IPS DF 4.7 (cell line): ENCODE measurements around the gene UBE2D4.
"Not testable (repeated sequence)": the region's sequence is repeated elsewhere in the genome, so short reads cannot be mapped to it uniquely, and the experiment has no call there.

Source experiments
- DNase-seq: peaks from one replicate; pipeline ENCODE4 v3.0.0-alpha.2; 2013; ENCODE audit warnings: low spot score; ENCODE audit errors: extremely low read depth

UBE2D4 gene

GRCh38 chr7:43960933-43961332, 34.7 kb downstream of the UBE2D4 start:
- DNase-seq: no peak

- DNase-seq: not testable (repeated sequence)
Observed at GRCh38 chr7:43966392-43966791, 40.2 kb downstream of the UBE2D4 start.

- not testable (repeated sequence) for DNase-seq
Observed at GRCh38 chr7:43968172-43969040, 42.2 kb downstream of the UBE2D4 start.

GRCh38 chr7:43969586-43969985, 43.4 kb downstream of the UBE2D4 start:
- DNase-seq: not testable (repeated sequence)

- not testable (repeated sequence) for DNase-seq
Observed at GRCh38 chr7:43970698-43971097, 44.5 kb downstream of the UBE2D4 start.

GRCh38 chr7:43974033-43974573, 47.9 kb downstream of the UBE2D4 start:
- DNase-seq: not testable (repeated sequence)

- DNase-seq: not testable (repeated sequence)
Observed at GRCh38 chr7:43974725-43975482, 48.7 kb downstream of the UBE2D4 start.

- no peak for DNase-seq
Observed at GRCh38 chr7:43977525-43977924, 51.3 kb downstream of the UBE2D4 start.

- not testable (repeated sequence) for DNase-seq
Observed at GRCh38 chr7:43978102-43978501, 51.9 kb downstream of the UBE2D4 start.

- DNase-seq: not testable (repeated sequence)
Observed at GRCh38 chr7:43982848-43983247, 56.6 kb downstream of the UBE2D4 start.

GRCh38 chr7:43983736-43984135, 57.5 kb downstream of the UBE2D4 start:
- DNase-seq: not testable (repeated sequence)

GRCh38 chr7:43985904-43986864, 59.9 kb downstream of the UBE2D4 start:
- not testable (repeated sequence) for DNase-seq

- DNase-seq: not testable (repeated sequence)
Observed at GRCh38 chr7:43987476-43987875, 61.2 kb downstream of the UBE2D4 start.

GRCh38 chr7:43990011-43990585, 63.9 kb downstream of the UBE2D4 start:
- not testable (repeated sequence) for DNase-seq

- not testable (repeated sequence) for DNase-seq
Observed at GRCh38 chr7:43990829-43991228, 64.6 kb downstream of the UBE2D4 start.

GRCh38 chr7:43992896-43993295, 66.7 kb downstream of the UBE2D4 start:
- DNase-seq: not testable (repeated sequence)

GRCh38 chr7:43994681-43995080, 68.4 kb downstream of the UBE2D4 start:
- not testable (repeated sequence) for DNase-seq

GRCh38 chr7:43997532-43997931, 71.3 kb downstream of the UBE2D4 start, which contains the start of gene SPDYE1:
Gene SPDYE1, plus strand, starts transcription at chr7:43997897. Its CDS starts 2,053 bp downstream, at chr7:43999950.
- not testable (repeated sequence) for DNase-seq
